GM19328 (cell line): ENCODE data around the gene ZSWIM8.

Source experiments
- ATAC-seq: cut with Tn5 transposase; IDR thresholded peaks from one replicate; pipeline ENCODE4 v1.9.1; 2021; ENCODE audit warnings: mild to moderate bottlenecking, moderate library complexity; ENCODE audit not compliant: unreplicated experiment

ZSWIM8 gene

DNA sequence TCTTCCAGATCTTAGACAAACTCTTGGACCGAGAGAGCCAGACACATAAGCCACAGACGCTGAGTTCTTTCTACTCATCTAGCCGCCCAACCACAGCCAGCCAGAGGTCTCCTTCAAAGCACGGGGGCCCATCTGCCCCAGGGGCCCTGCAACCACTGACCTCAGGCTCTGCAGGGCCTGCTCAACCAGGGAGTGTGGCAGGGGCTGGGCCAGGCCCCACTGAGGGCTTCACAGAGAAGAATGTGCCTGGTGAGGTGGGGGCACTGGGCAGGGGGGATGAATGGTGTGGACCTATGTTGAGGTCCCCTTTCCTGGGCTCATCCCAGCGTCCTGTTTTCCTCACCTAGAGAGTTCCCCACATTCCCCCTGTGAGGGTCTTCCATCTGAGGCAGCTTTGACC lies 11.4 kb downstream of the ZSWIM8 start:
- ATAC-seq: no peak

DNA sequence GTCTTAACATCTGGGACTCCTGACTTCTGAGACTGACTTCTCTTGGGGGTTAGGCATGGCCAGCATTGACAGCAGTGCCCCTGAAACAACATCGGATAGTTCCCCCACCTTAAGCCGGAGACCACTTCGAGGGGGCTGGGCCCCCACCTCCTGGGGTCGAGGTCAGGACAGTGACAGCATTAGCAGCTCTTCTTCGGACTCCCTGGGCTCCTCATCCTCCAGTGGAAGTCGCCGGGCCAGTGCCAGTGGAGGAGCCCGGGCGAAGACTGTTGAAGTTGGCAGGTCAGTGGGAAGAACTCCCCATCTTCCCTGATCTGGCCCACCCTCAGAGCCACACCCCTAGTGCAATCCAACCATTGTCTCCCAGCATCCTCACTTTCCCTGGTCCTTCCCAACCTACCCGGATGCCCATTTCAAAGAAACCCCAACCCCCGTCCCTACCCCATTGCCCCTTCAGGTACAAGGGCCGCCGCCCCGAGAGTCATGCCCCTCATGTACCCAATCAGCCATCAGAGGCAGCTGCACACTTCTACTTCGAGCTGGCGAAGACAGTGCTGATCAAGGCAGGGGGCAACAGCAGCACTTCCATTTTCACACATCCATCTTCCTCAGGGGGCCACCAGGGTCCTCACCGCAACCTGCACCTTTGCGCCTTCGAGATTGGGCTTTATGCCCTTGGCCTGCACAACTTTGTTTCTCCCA lies 12.1 kb downstream of the ZSWIM8 start:
- no peak for ATAC-seq

DNA sequence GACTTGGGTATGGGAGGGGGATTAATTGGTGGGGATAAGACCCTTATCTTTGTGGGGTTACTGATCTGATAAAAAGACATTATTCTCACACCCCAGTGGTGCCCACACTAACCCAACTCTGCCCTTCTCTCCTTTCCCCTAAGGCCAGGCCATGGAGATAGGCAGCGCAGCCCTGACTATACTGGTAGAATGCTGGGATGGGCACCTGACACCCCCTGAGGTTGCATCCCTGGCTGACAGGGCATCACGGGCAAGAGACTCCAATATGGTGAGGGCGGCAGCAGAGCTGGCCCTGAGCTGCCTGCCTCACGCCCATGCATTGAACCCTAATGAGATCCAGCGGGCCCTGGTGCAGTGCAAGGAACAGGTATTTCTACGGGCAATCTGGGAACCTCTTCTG lies 12.7 kb downstream of the ZSWIM8 start:
- ATAC-seq: no peak

DNA sequence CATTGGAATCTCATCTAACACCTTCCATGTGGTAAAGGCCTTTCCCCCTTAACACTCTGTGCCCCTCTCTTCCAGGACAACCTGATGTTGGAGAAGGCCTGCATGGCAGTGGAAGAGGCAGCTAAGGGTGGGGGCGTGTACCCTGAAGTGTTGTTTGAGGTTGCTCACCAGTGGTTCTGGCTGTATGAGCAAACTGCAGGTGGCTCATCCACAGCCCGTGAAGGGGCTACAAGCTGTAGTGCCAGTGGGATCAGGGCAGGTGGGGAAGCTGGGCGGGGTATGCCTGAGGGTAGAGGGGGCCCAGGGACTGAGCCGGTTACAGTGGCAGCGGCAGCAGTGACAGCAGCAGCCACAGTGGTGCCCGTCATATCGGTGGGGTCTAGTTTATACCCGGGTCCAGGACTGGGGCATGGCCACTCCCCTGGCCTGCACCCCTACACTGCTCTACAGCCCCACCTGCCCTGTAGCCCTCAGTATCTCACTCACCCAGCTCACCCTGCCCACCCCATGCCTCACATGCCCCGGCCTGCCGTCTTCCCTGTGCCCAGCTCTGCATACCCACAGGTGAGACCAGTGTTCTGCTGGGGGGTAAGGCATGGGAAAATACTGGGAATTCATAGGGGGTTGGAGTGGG lies 13.6 kb downstream of the ZSWIM8 start:
- ATAC-seq: no peak

DNA sequence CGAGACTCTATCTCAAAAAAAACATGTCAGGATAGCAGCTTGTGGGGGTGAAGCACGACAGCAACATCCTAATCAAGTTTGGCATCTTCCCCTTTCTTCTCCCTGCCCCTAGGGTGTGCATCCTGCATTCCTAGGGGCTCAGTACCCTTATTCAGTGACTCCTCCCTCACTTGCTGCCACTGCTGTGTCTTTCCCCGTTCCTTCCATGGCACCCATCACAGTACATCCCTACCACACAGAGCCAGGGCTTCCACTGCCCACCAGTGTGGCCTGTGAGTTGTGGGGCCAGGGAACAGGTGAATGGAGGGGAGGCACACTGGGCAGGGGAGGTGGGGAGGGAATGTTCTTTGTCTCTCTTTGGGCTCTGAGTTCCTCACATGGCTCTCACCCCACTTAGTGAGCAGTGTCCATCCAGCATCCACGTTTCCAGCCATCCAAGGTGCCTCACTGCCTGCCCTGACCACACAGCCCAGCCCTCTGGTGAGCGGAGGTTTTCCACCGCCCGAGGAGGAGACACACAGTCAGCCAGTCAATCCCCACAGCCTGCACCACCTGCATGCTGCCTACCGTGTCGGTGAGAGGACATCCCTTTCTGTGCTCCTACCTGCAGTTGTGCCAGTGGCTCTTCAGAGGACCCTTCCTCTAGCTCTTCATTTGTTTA lies 14.6 kb downstream of the ZSWIM8 start:
- no peak for ATAC-seq

DNA sequence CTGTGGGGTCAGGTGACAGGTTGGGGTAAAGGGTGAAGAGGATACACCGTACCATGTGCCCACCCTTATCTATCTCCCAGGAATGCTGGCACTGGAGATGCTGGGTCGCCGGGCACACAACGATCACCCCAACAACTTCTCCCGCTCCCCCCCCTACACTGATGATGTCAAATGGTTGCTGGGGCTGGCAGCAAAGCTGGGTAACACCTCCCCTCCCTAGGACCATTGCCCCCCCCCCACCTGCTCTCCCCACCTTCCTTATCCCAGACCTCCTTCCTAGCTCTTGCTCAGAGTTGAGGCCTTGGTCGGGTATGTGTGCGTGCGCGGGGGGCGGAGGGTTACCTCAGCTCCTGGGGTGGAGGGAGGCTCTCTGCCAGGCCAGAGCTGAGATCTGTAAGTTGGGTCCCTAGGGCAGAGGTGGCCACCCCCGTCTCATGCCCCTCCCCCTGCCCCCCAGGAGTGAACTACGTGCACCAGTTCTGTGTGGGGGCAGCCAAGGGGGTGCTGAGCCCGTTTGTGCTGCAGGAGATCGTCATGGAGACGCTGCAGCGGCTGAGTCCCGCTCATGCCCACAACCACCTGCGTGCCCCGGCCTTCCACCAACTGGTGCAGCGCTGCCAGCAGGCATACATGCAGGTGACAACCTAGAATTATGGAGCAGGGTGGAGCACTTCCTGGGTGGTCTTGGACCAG lies 15.3 kb downstream of the ZSWIM8 start:
- no peak for ATAC-seq

DNA sequence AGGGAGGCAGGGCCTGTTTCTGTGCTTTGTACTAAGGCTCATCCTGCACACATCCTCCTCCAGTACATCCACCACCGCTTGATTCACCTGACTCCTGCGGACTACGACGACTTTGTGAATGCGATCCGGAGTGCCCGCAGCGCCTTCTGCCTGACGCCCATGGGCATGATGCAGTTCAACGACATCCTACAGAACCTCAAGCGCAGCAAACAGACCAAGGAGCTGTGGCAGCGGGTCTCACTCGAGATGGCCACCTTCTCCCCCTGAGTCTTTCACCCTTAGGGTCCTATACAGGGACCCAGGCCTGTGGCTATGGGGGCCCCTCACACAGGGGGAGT lies 15.8 kb downstream of the ZSWIM8 start:
- ATAC-seq: no peak

DNA sequence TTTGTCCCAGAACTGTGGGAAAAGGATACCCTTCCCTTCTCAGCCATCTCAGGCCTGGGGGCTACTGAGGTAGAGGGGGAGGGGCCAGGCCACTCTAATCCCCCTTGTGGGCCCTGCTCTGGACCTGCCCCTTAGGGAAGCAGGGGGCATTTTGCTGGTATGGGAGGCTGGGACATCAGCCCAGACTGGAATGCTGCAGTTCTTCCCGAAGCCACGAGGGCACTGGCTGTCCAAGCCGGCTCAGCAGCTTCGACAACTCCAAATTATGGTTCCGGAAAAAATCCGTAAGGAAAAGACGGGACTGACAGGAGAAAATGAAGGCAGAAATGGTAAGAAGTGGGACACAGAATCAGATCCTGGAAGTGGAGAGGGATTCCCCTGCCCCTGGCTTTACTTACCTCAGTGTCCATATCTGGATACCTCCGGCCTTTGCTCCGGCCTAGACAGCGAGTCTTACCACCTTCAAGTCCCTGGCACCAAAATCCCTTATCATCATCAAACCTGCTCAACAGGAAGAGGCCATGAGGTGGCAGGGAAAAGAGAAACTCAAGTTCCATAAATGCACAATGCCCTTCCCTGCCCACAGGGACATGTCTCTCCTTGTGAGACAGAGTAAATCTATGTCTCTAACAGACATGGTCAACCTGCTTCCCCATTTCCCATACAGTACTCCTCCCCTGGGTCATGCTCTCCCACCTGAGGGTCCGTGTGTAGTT lies 17.0 kb downstream of the ZSWIM8 start:
- no peak for ATAC-seq

DNA sequence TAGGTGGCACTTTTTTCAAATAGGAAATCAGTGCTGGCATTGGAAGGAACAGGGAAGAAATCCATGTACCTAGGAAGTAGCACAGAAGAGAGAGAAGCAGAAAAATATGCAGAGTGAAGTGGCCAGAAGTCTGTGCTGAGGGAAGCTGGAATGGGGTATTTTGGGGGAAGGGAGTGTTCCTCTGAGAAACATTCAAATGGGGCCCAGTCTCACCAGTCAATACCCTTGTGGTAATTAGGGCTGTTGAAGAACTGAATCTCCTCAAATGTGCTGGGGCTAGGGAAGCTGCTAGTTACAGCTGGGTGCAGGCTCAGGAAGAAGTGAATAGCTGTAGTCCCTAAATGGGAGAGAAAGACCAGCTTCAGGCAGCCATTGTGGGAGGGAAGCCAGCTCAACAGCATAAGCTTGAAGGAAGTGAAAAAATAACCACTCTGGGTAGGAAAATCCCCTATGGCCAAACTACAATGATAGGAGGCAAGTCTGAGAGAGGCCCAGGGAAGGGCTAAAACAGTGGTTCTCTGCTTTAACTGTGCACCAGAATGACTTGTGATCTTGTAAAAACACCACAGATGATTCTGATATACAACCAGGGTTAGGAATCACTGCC lies 18.4 kb downstream of the ZSWIM8 start:
- ATAC-seq: no peak

DNA sequence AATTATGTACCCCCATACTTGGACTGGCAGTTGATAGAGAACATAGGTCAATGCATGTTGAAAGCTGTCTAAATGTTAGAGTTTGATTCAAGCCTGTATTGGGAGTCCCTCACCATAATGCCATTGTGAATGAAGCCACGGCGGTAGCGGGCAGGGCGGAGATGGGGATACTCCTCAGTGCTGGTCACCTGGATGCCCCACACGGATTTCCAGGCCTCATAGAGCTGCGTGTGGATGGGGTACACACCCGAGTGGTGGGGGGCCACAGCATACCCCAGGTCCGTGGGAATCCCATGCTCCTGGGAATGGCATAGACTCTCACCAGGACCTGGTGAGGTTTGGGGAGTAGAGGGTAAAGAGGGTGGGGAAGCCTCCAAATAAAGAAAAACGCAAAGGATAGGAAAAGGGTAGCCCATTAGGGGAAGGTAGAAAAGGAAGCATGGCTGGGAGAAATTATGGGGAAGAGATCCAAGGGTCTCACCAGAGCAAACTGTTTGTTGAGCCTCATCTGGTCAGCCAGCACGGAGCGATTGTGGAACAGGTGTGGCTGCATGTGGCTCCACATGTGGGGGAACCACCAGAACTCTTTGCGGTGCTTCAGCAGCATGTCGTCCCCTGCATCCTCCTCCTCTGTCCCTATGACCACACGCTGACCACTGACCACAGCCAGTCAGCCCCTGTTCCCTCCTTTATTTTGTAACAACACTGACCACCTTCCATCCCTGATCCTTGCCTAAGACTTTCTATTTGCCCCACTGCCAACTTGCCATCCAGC lies 21.0 kb downstream of the ZSWIM8 start:
- no peak for ATAC-seq

DNA sequence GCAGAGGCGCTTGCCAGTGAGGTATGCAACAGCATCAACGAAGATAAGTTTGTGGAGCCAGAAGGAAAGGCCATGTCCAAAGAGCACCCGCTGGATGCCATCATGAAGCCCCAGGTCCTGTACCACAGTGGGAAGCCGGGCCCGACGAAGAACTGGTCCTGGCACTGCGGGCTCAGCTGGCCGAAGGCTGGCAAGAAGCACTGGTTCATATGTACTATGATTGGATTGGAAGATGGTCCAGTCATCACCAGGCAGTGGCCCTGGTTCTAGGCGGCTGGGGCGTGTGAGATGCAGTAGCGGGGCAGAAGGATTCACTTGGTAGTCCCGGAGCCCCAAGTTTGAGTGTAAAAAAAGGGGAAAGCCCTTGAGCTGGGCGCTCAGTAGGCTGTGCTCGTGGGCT lies 22.1 kb downstream of the ZSWIM8 start:
- no peak for ATAC-seq

DNA sequence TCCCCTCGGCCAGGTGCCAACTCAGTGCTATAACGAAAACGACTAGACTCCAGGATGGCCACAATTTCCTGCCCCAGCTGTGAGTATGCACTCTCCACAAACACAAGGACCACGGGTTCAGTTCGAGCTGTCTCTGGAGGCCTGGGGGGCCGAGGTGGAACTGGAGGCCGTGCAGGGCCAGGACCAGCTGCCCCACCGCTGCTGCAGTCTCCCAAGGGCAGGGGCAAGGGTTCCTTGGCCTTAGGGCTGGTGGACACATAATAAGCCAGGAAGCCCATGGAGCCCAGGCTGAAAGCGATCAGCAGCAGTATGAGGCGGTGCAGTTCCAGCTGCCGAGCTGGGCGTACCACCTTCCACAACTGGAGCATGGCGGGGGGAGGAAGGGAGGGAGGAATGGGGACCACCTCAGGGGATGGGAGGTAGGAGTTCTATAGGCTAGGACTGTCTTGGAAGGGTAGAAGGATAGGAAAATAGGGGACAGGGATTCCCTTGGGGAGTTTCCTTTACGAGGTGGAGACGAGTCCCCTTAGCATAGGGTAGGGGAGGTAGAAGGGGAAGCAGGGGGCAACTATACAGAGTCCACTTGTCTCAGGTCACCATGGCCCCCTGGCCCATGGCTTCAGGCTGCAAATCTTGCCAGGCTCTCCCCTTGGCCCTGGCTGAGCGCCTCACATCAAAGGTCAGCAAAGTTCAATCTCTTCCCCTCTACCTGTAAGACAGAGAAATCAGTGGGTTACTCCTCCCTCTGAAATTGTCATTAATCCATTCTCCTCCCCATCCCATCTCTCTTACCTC lies 22.8 kb downstream of the ZSWIM8 start:
- ATAC-seq: no peak

DNA sequence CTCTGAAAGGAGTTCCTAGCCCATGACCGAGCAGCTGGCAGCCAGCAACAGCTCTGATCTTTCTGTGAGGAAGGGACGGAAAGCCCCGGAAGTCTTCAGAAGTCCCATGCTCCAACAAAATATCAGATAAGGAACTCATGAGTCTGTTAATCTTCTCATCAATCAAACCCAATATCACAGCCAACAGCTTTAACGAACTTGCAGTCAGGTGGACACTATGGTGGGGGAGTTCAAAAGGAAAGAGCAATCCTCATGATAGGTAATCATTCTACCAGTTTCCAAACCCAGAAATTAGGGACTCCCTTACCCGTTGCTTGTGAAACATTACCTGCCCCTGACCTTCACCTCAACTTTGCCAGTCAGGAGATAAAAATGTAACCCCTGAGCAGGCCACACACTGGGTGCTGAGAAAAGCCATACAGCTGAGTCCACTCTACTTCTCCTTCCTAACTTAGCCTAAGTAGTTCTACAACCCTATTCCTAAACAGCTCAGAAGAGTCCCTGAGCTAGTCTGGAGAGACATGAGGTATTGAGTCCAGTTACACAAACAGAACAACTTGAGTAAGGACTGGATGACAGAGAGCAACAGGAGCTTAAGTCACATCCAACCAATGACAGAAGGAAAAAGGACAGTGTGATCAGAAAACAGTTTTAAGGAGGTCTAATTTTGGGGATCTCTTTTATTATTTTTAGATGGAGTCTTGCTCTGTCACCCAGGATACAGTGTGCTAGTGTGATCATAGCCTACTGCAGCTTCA lies 23.8 kb downstream of the ZSWIM8 start:
- no peak for ATAC-seq

DNA sequence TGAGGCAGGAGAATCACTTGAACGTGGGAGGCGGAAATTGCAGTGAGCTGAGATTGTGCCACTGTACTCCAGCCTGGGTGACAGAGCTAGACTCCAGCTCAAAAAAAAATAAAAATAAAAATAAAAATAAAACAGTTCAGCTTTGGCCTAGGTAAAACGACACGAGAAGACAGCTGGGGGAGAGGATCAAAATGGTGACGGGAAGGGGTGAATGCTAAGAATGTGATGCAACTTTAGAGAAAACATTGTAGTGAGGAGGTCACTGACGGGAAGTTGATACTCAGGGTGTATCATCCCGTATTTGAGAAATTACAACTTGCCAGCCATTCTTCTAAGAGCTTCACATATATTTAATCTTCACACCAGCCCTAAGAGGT lies 24.9 kb downstream of the ZSWIM8 start:
- no peak for ATAC-seq

DNA sequence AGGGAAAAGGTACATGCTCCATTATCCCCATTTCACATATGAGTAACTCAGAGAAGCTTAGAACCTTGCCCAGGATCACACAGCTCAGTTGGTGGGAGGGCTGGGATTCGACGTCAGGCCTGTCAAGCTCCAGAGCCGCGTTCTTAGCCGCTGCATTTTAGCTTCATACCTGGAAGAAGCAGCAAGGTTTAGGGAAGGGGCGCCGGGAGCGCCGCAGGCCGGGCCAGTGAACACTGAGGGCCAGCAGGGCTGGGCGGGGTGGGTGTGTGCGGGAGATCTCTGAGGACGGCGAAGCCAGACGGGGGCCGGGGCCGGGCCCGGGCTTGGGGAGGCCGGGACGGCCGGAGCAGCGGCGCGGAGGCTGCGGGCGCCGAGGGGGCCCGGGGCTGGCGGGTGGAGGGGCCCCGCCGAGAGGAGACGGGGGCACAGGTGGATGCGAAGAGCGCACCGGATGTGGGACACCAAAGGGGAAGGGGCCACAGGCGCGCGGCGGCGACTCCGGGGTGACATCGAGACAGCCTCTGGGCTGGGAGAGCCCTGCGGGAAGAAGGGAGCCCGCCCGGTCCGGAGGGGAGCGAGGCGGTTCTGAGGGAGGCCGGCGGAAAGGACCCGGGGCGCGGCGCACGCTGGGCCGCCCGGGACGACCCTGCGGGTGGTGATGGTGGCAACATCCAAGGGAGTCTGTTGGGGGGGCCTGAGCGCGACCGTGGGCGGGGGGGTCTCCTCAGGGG lies 25.5 kb downstream of the ZSWIM8 start:
- ATAC-seq: peak; percentile 18

DNA sequence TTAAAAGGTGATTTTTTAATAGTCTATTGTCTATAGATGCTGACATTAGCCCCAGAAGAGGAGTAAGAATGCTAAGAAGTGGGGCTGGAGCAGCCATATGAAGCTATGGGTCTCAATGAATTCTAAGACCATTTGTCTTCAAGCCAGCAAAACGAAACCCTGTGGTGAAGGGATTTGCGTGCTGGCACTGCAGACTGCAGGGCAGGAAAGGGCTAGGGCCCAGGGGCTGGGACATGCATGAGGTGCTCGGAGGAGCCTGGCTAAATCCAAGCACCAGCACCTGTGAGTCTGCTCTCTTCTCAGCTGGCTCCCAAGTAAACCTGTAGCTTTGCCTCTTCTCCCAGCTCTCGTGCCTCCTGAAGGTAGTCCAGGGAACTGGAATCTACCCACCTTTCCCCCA lies 27.3 kb downstream of the ZSWIM8 start:
- no peak for ATAC-seq

DNA sequence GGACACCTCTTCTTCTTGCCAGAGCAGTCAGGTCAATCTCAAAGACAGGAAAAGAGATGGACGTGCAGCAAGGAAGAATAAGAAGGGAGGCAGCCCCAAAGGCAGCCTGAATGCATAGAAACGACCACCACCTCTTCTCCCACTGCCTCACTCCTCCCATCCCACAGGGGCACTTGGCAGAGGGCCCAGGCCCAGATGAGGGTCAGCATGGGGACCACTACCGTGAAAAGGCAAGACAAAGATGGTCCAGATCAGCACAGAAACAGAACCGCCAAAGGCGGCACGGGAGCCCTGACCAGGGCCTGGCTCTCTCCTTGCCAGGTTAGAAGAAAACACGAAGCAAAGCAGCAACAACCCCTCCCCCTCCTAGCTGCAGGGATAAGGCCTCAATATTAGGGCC lies 27.9 kb downstream of the ZSWIM8 start:
- no peak for ATAC-seq
